Epithelial cell of prostate (primary cell): Measurements from ENCODE around the gene SMIM38.

Experiments used
- DNase-seq: peaks from one replicate; pipeline ENCODE4 v3.0.0-alpha.2; 2011; ENCODE audit warnings: low read depth, low spot score
- H3K27ac ChIP-seq: fragments of 450-650 bp; 2 replicates; pipeline ENCODE4 v1.5.1; 2017; ENCODE audit warnings: mild to moderate bottlenecking

Gene SMIM38

GRCh38 chr11:69173331-69173730 lies 17.6 kb downstream of the SMIM38 start:
- DNase-seq: no peak
- H3K27ac ChIP-seq: no peak overlapping the region

- peak overlapping the region; percentile 38 for H3K27ac ChIP-seq
- DNase-seq: peak; percentile 20
These were observed 18.3 kb downstream of the SMIM38 start for GRCh38 chr11:69173925-69174581.

- peak overlapping the region; percentile 38 for H3K27ac ChIP-seq
- DNase-seq: no peak
These were observed 19.1 kb downstream of the SMIM38 start for GRCh38 chr11:69174841-69175240.

GRCh38 chr11:69178819-69179482 lies 23.2 kb downstream of the SMIM38 start:
- no peak for DNase-seq
- no peak overlapping the region for H3K27ac ChIP-seq

GRCh38 chr11:69180226-69180625 lies 24.5 kb downstream of the SMIM38 start:
- DNase-seq: no peak
- H3K27ac ChIP-seq: no peak overlapping the region

GRCh38 chr11:69180726-69181125 lies 25.0 kb downstream of the SMIM38 start:
- DNase-seq: no peak
- no peak overlapping the region for H3K27ac ChIP-seq

- no peak for DNase-seq
- no peak overlapping the region for H3K27ac ChIP-seq
These were observed 27.9 kb downstream of the SMIM38 start for GRCh38 chr11:69183613-69184012.

GRCh38 chr11:69186316-69187260 lies 30.9 kb downstream of the SMIM38 start:
- H3K27ac ChIP-seq: no peak overlapping the region
- DNase-seq: no peak

GRCh38 chr11:69187540-69188065 lies 31.9 kb downstream of the SMIM38 start:
- DNase-seq: no peak
- no peak overlapping the region for H3K27ac ChIP-seq

- H3K27ac ChIP-seq: no peak overlapping the region
- DNase-seq: no peak
These were observed 33.3 kb downstream of the SMIM38 start for GRCh38 chr11:69189059-69189458.

- no peak for DNase-seq
- no peak overlapping the region for H3K27ac ChIP-seq
These were observed 35.2 kb downstream of the SMIM38 start for GRCh38 chr11:69190796-69191536.

GRCh38 chr11:69192301-69192721 lies 36.6 kb downstream of the SMIM38 start:
- DNase-seq: no peak
- H3K27ac ChIP-seq: no peak overlapping the region

GRCh38 chr11:69193151-69193550 lies 37.4 kb downstream of the SMIM38 start:
- no peak overlapping the region for H3K27ac ChIP-seq
- no peak for DNase-seq

- no peak overlapping the region for H3K27ac ChIP-seq
- no peak for DNase-seq
These were observed 37.9 kb downstream of the SMIM38 start for GRCh38 chr11:69193629-69194028.

GRCh38 chr11:69194396-69194795 lies 38.7 kb downstream of the SMIM38 start:
- H3K27ac ChIP-seq: no peak overlapping the region
- DNase-seq: no peak

- no peak overlapping the region for H3K27ac ChIP-seq
- DNase-seq: no peak
These were observed 39.2 kb downstream of the SMIM38 start for GRCh38 chr11:69194956-69195355.

GRCh38 chr11:69195824-69196782 lies 40.4 kb downstream of the SMIM38 start:
- DNase-seq: no peak
- H3K27ac ChIP-seq: no peak overlapping the region

GRCh38 chr11:69196783-69197169 lies 41.0 kb downstream of the SMIM38 start:
- no peak for DNase-seq
- no peak overlapping the region for H3K27ac ChIP-seq
